ENCODE data around the gene TBC1D22B. TPM values are rescaled to one million over a fixed set of nuclear protein-coding genes. Genes with fewer than 3 reads are reported as not detected.

The TBC1D22B gene
- total and polyA plus RNA-seq, 7 donors, result 4.3 to 25.6 (median 9.0) TPM

- Histone ChIP-seq H3K9me3 (no peaks in the 10 kb centered on the region), H3K36me3 (ENCODE audit: insufficient read depth in 1 of 2, low read depth in 1 of 2) (peaks cover 0 to 17% of the 10 kb centered on the region in 2 donors), H3K27ac (peak overlapping the region; percentile 36), H3K4me3 (no peak overlapping the region), H3K4me1 (peaks cover 60% of the 10 kb centered on the region), H3K27me3 (ENCODE audit: insufficient read depth in 3 of 3, low read length in 2 of 3) (no peaks in the 10 kb centered on the region)
- intact Hi-C loops (cut with DNase I), result no loop called here
- WGBS, 3 donors, result 60 to 78% (median 72%) methylated on average over 3 of the region's 3 CpGs
- ATAC-seq (no peak), DNase-seq (no peak)
- TF ChIP-seq CTCF (IDR thresholded peaks at IDR 0.05), result no peak
These were observed 16.1 kb downstream of the TBC1D22B start for GRCh38 chr6:37273690-37274089.

- Histone ChIP-seq H3K4me1 (peaks cover 75% of the 10 kb centered on the region), H3K27me3 (ENCODE audit: insufficient read depth in 3 of 3, low read length in 2 of 3) (no peaks in the 10 kb centered on the region), H3K9me3 (no peaks in the 10 kb centered on the region), H3K27ac (peak overlapping the region; percentile 65), H3K36me3 (ENCODE audit: insufficient read depth in 1 of 2, low read depth in 1 of 2) (peaks cover 0 to 1% of the 10 kb centered on the region in 2 donors), H3K4me3 (no peak overlapping the region)
- DNase-seq (no peak), ATAC-seq (no peak)
- intact Hi-C loops (cut with DNase I), result no loop called here
- WGBS, 3 donors, result 60 to 100% (median 67%) methylated on average over 1 of the region's 1 CpG
- TF ChIP-seq CTCF (IDR thresholded peaks at IDR 0.05), result no peak
These were observed 17.8 kb downstream of the TBC1D22B start for GRCh38 chr6:37275350-37275749.

GRCh38 chr6:37277001-37277409 is 19.4 kb downstream of the TBC1D22B start:
- 80 to 85% (median 83%) methylated on average over 6 of the region's 6 CpGs for WGBS, 3 donors
- Histone ChIP-seq H3K36me3 (ENCODE audit: insufficient read depth in 1 of 2, low read depth in 1 of 2) (peaks cover 0 to under 1% of the 10 kb centered on the region in 2 donors), H3K27me3 (ENCODE audit: insufficient read depth in 3 of 3, low read length in 2 of 3) (no peaks in the 10 kb centered on the region), H3K4me1 (peaks cover 81% of the 10 kb centered on the region), H3K27ac (peak overlapping the region; percentile 85), H3K4me3 (no peak overlapping the region), H3K9me3 (no peaks in the 10 kb centered on the region)
- intact Hi-C loops (cut with DNase I), result no loop called here
- DNase-seq (no peak), ATAC-seq (no peak)
- TF ChIP-seq CTCF (IDR thresholded peaks at IDR 0.05), result no peak

- Histone ChIP-seq H3K4me3 (peak overlapping the region; percentile 26), H3K27ac (peak overlapping the region; percentile 85), H3K27me3 (ENCODE audit: insufficient read depth in 3 of 3, low read length in 2 of 3) (no peaks in the 10 kb centered on the region), H3K36me3 (ENCODE audit: insufficient read depth in 1 of 2, low read depth in 1 of 2) (peaks cover under 1 to 23% of the 10 kb centered on the region in 2 donors), H3K4me1 (peaks cover 85% of the 10 kb centered on the region), H3K9me3 (no peaks in the 10 kb centered on the region)
- peak; percentile 81 to 84 (median 82) for ATAC-seq
- intact Hi-C loops (cut with DNase I), result no loop called here
- peak; percentile 45 to 76 for DNase-seq
- 37 to 63% (median 41%) methylated on average over 9 of the region's 9 CpGs for whole genome bisulfite sequencing, 3 donors
- TF ChIP-seq CTCF (IDR thresholded peaks at IDR 0.05), result no peak
These were observed 22.0 kb downstream of the TBC1D22B start for GRCh38 chr6:37279366-37280134.

Measured in psoas muscle (tissue), 8 donors.